ENCODE data around the gene AOC2.
"Not testable (repeated sequence)": the region's sequence is repeated elsewhere in the genome, so short reads cannot be mapped to it uniquely, and the experiment has no call there.

The AOC2 gene

GRCh38 chr17:42855048-42855596 is 10.7 kb downstream of the AOC2 start:
- DNase-seq (ENCODE audit: low spot score): no peak

- DNase-seq (ENCODE audit: low spot score): not testable (repeated sequence)
These were observed 11.7 kb downstream of the AOC2 start for GRCh38 chr17:42856093-42856492.

GRCh38 chr17:42856516-42856915 is 12.1 kb downstream of the AOC2 start:
- not testable (repeated sequence) for DNase-seq (ENCODE audit: low spot score)

GRCh38 chr17:42857389-42857788 is 13.0 kb downstream of the AOC2 start:
- DNase-seq (ENCODE audit: low spot score): no peak

- no peak for DNase-seq (ENCODE audit: low spot score)
These were observed 21.3 kb downstream of the AOC2 start for GRCh38 chr17:42865638-42866094.

GRCh38 chr17:42866216-42866615 is 21.8 kb downstream of the AOC2 start:
- no peak for DNase-seq (ENCODE audit: low spot score)

DNA sequence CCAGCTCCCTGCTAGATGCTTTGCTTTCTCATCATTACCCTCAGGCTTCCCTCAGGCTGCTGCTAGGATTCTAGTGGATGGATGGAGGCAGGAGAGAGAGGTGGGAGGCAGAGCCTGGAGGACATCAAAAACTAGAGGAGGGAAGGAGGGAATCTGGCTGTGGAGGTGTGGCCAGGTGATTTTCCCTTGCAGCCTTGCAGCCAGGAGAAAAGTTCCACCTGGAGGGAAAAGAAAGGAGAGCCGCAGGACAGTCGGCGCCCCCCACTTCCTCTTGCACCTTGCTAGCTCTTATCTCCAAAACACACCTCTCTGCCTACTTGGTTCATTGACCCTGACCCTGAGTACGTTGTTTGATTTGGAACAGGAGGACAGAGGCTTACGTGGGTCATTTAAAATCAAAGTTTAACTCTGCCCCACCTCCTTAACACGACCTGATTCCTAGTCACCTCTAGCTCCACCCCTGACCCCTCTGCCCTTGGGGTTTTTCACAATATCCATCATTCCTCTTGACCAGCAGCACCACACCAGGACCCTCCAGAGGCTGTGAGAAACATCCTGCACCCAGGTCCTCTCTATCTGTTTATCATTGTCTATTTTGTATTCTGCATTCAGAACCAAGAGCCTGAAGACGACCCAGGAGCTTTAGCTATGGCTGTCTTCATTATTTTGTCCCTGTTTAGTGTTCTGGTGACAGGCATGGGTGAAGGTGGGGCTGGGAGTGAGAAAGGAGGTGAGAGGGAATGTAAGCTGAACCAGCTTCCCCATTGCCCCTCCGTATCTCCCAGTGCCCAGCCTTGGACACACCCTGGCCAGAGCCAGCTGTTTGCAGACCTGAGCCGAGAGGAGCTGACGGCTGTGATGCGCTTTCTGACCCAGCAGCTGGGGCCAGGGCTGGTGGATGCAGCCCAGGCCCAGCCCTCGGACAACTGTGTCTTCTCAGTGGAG is 22.5 kb downstream of the AOC2 start:
- no peak for DNase-seq (ENCODE audit: low spot score)

GRCh38 chr17:42867694-42868261 is 23.4 kb downstream of the AOC2 start:
- DNase-seq (ENCODE audit: low spot score): not testable (repeated sequence)

- DNase-seq (ENCODE audit: low spot score): no peak
These were observed 24.0 kb downstream of the AOC2 start for GRCh38 chr17:42868338-42868737.

DNA sequence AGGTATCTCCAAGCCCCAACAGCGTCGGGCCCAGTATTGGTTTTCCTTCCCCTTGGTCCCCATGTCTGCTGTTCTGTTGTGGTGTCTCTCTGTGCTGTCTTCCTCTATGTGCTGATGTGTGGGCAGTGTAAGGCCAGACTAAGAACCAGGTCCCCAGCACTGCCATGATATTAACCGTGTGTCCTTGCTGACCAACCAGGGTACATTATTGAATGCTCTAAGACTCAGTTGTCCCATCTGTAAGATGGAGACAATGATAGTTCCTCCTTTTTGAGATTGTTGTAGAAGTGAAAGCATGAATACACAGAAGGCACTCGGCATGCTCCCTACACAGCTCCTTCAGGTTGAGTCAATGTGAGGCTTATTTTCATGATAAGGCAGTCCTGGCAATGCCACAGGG is 27.3 kb downstream of the AOC2 start:
- no peak for DNase-seq (ENCODE audit: low spot score)

GRCh38 chr17:42872251-42872965 is 28.0 kb downstream of the AOC2 start:
- no peak for DNase-seq (ENCODE audit: low spot score)

GRCh38 chr17:42873315-42873714 is 28.9 kb downstream of the AOC2 start:
- no peak for DNase-seq (ENCODE audit: low spot score)

DNA sequence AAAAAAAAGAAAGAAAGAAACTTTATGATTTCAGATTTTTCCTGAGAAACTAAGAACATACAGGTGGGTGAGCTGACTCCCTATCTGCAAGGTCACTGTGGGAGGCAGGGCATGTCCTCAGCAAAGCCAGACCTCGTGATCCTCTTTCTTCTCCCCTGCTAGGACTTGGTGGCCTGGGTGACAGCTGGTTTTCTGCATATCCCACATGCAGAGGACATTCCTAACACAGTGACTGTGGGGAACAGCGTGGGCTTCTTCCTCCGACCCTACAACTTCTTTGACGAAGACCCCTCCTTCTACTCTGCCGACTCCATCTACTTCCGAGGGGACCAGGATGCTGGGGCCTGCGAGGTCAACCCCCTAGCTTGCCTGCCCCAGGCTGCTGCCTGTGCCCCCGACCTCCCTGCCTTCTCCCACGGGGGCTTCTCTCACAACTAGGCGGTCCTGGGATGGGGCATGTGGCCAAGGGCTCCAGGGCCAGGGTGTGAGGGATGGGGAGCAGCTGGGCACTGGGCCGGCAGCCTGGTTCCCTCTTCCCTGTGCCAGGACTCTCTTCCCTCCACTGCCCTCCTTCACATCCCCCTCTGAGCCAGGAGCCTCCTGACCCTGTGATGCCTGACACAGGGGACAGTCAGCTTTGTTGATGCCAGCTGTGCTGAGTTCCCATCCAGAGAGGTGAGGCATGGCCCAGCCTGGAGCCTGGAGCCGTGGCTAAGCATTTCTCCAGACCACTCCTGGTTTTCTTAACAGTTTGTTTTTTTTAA is 29.7 kb downstream of the AOC2 start:
- DNase-seq (ENCODE audit: low spot score): not testable (repeated sequence)

DNA sequence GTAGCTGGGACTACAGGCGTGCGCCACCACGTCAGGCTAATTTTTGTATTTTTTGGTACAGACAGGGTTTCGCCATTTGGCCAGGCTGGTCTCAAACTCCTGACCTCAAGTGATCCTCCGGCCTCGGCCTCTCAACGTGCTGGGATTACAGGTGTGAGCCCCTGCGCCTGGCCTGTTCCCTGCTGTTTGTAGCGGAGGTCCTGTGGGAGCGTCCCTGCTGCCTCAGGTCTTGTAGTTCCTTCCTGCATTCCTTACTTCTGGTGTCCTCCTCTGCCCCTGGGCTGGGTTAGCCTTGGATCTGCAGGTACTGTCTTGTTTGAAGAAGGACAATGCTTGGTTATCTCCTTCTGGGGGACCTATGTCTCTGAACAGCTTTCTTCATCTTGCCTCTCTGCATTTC is 32.7 kb downstream of the AOC2 start:
- no peak for DNase-seq (ENCODE audit: low spot score)

DNA sequence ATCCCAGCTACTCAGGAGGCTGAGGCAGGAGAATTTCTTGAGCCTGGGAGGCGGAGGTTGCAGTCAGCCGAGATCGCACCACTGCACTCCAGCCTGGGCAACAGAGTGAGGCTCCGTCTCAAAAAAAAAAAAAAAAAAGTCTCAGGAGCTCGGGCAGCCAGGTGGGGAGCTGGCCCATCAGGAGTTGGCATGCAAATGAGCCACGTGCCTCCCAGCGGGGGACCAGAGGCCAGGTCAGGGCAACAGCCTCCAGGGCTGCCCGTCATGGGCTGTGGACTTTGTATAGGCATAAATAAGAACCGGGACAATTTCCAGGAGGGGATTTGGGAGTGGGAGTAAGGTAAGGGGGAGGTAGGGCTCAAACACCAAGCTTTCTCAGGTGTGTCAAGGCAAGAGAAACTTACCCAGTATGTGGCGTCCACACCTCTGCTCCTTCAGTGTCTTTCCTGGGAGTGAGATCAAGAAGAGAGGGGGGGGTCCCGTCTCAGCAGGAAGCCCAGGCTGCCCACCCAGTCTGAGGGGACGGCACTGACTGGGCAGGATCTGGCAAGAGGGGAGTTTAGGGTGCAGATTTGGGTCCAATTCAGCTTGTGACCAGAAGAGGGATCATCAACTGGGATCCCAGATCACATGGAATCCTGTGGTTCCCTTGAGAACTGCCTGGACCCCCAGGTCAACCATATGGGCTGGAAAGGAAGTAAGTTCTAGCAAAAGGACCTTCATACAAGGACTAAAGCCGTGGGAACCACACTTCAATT is 33.9 kb downstream of the AOC2 start:
- no peak for DNase-seq (ENCODE audit: low spot score)

- DNase-seq (ENCODE audit: low spot score): no peak
These were observed 34.7 kb downstream of the AOC2 start for GRCh38 chr17:42878924-42879595.

- peak; percentile 81 for DNase-seq (ENCODE audit: low spot score)
These were observed 35.2 kb downstream of the AOC2 start for GRCh38 chr17:42879596-42879985.

GRCh38 chr17:42880776-42881310 is 36.5 kb downstream of the AOC2 start:
- DNase-seq (ENCODE audit: low spot score): no peak

- not testable (repeated sequence) for DNase-seq (ENCODE audit: low spot score)
These were observed 37.3 kb downstream of the AOC2 start for GRCh38 chr17:42881706-42882105.

DNA sequence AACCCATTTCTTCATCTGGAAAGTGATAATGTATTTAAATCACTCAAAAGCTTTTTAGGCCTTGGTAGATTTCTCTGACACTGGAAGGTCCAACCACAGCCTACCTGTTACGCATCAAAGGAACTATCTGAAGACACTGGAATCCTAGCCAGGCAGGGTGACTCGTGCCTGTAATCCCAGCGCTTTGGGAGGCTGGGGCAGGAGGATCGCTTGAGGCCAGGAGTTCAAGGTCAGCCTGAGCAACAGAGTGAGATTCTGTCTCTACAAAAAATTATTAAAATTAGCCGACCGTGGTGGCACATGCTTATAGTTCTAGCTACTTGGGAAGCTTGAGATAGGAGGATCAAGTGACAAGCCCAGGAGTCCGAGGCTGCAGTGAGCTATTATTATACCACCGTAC is 37.8 kb downstream of the AOC2 start:
- DNase-seq (ENCODE audit: low spot score): no peak
